ENCODE results near the gene ZNF514. TPM values are rescaled to one million over a fixed set of nuclear protein-coding genes. Genes with fewer than 3 reads are reported as not detected.

Gene ZNF514
- total and polyA plus RNA-seq, 2 of the 8 experiments (the other 6 are each of a cell fraction or from before 2014, with no cell fraction given): 5.3 to 13.3 TPM

DNA sequence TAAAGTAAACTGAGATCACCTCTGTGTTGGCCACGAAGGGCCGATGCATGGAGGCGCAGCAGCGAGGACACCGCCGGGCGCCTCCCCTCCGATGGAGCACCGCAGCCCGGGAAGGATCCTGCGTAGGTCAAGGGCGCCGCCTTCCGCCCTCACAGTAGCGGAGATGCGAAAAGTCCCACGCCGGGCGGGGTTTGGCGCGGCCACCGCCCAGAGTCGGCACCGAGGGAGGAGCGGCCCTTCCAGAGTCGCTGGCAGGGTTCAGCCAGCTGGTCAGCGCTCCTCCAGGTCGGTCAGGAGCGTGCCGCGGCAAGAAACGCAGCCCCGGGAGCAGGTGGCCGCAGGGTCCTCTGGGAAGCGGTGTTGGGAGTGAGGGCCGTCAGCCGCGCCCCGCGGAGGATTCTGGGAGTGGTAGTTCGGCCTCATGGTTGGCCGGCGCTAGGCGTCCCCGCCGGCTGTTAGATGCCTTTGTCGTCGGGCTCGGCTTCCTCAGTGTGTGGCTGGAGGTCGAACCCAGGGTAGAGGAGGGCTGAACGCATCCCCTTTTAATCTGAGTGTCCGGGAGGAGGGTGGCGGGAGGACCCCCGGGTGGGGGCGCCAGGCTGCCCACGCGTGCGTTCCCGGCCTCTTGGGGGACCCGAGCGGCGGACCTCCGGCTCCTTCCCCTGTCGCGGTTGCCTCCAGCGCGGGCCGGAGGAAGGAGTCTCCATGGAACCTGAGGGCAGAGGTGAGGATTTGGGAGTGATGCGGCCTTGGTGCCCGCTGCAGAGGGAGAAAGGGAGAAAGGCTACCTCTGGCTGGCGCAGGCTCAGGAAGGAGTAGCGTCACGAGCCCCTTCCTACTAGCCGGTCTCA is 47.7 kb upstream of the ZNF514 start, which contains the start of gene ZNF892:
ZNF892 (plus strand) TSS at position 411 of the 851 bp plus-strand sequence; CDS start at position 706, 295 bp downstream.
- Histone ChIP-seq H3K79me2 (ENCODE audit: control insufficient read depth in 1 of 2, insufficient read depth in 2 of 2, low read length in 2 of 2) (peaks cover 2 to 4% of the 10 kb centered on the region in 2 experiments; a peak in 2 of 4 replicates), H3K79me1 (ENCODE audit: low read depth, low read length) (0 out of 2 replicates have a peak, but pooled peaks cover 2% of the 10 kb centered on the region), H3K4ac (replicated peaks; ENCODE audit: insufficient read length, low read depth, low read length) (peak within 1 kb of the TSS; percentile 34), H3K18ac (ENCODE audit: extremely low read depth, low read length) (peak within 1 kb of the TSS; percentile 87), H3K36me3 (ENCODE audit: control insufficient read depth in 2 of 4, insufficient read depth in 4 of 4, low read length in 3 of 4) (peaks cover 0 to 35% (median 18%) of the 10 kb centered on the region in 4 experiments; a peak in 6 of 8 replicates), H3K4me2 (ENCODE audit: insufficient read depth in 1 of 2, low read depth in 2 of 2, low read length in 2 of 2) (peak within 1 kb of the TSS; percentile 75 to 77), H3K9me3 (ENCODE audit: insufficient read depth in 2 of 2, low read depth in 1 of 2, low read length in 1 of 2) (peaks cover 28 to 30% of the 10 kb centered on the region in 2 experiments), H3K56ac (replicated peaks; ENCODE audit: insufficient read length, low read depth, low read length) (peak within 1 kb of the TSS; percentile 3), H4K91ac (replicated peaks; ENCODE audit: insufficient read length, low read length) (peak within 1 kb of the TSS; percentile 2), H3K9ac (replicated peaks in 1 of 4; ENCODE audit: extremely low read depth in 1 of 4, low read depth in 3 of 4, low read length in 3 of 4) (peak within 1 kb of the TSS; percentile 46 to 86 (median 54)), H3K27ac (ENCODE audit: low read depth, low read length) (no peak within 1 kb of the TSS), H2AK5ac (ENCODE audit: low read depth, low read length) (no peak within 1 kb of the TSS), H2BK12ac (ENCODE audit: low read depth, low read length) (0 out of 2 replicates have a peak within 1 kb of the TSS, but pooled peaks have one; percentile 17), H2BK5ac (ENCODE audit: low read depth, low read length) (peak within 1 kb of the TSS; percentile 71; the same call in 1 of the 2 replicates), H2BK120ac (replicated peaks; ENCODE audit: low read depth, low read length) (no peak within 1 kb of the TSS), H2BK15ac (ENCODE audit: low read length) (no peak within 1 kb of the TSS), H3K27me3 (replicated peaks in 1 of 4; ENCODE audit: control insufficient read depth in 3 of 4, extremely low read depth in 1 of 4, insufficient read depth in 3 of 4, low read length in 3 of 4) (peaks cover 0 to 10% (median 0%) of the 10 kb centered on the region in 4 experiments; a peak in 3 of 7 replicates), H3K14ac (ENCODE audit: insufficient read length) (peak within 1 kb of the TSS; percentile 6), H4K5ac (ENCODE audit: insufficient read length, low read depth, low read length) (peak within 1 kb of the TSS; percentile 62), H3K23ac (ENCODE audit: insufficient read length) (no peak within 1 kb of the TSS), H4K20me1 (replicated peaks in 1 of 2; ENCODE audit: control insufficient read depth in 1 of 2, insufficient read depth in 2 of 2, low read length in 2 of 2) (no peaks in the 10 kb centered on the region), H3K4me3 (ENCODE audit: extremely low read depth in 1 of 4, insufficient read depth in 2 of 4, low read depth in 3 of 4, low read length in 4 of 4) (peak within 1 kb of the TSS; percentile 47 to 88 (median 76)), H3K23me2 (ENCODE audit: low read depth, low read length) (peaks cover 6% of the 10 kb centered on the region; the same call in 1 of the 2 replicates), H4K8ac (ENCODE audit: extremely low read depth, insufficient read depth, low read length) (peak within 1 kb of the TSS; percentile 81; the same call in 1 of the 2 replicates), H2BK20ac (ENCODE audit: low read length) (no peak within 1 kb of the TSS), H3K4me1 (replicated peaks in 1 of 4; ENCODE audit: control insufficient read depth in 3 of 4, insufficient read depth in 4 of 4, low read length in 3 of 4) (peaks cover 0 to 4% (median 2%) of the 10 kb centered on the region in 4 experiments; a peak in 2 of 7 replicates), H2AFZ (ENCODE audit: low read length) (peak within 1 kb of the TSS; percentile 74)
- 1% methylated on average over 47 of the region's 74 CpGs; no CpG with 5 or more reads in 1 of the 2 experiments for WGBS, 2 experiments (ENCODE audit: extremely low coverage in 1 of 2, insufficient coverage in 1 of 2, insufficient read length in 1 of 2, insufficient replicate concordance in 2 of 2, low coverage in 1 of 2, low lambda C conversion rate in 2 of 2, missing lambda C conversion rate in 1 of 2)
- DNase-seq (ENCODE audit: low read depth in 1 of 2, low spot score in 2 of 2) (peak; percentile 73 to 92), FAIRE-seq (no peak)
- CTCF ChIA-PET (ENCODE audit: partially characterized antibody): no interaction called here
- POLR2A ChIA-PET (ENCODE audit: partially characterized antibody): interaction anchor here (1.4 kb wide), 1 partner anchor 17 kb away, joined by 3 read pairs; no protein-coding TSS in a partner anchor
- TF ChIP-seq, protein P1, sequence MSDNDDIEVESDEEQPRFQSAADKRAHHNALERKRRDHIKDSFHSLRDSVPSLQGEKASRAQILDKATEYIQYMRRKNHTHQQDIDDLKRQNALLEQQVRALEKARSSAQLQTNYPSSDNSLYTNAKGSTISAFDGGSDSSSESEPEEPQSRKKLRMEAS (IDR thresholded peaks at IDR 0.05): peak; percentile 84
- TF ChIP-seq SIX5 (IDR thresholded peaks at IDR 0.05; ENCODE audit: low read depth, low read length): peak; percentile 54; the same call in 1 of the 2 replicates
- TF ChIP-seq ASH2L (IDR thresholded peaks at IDR 0.05; ENCODE audit: low read length): peak; percentile 66
- no peak for TF ChIP-seq BACH1 (IDR thresholded peaks at IDR 0.05; ENCODE audit: low read length)
- TF ChIP-seq, protein P2, sequence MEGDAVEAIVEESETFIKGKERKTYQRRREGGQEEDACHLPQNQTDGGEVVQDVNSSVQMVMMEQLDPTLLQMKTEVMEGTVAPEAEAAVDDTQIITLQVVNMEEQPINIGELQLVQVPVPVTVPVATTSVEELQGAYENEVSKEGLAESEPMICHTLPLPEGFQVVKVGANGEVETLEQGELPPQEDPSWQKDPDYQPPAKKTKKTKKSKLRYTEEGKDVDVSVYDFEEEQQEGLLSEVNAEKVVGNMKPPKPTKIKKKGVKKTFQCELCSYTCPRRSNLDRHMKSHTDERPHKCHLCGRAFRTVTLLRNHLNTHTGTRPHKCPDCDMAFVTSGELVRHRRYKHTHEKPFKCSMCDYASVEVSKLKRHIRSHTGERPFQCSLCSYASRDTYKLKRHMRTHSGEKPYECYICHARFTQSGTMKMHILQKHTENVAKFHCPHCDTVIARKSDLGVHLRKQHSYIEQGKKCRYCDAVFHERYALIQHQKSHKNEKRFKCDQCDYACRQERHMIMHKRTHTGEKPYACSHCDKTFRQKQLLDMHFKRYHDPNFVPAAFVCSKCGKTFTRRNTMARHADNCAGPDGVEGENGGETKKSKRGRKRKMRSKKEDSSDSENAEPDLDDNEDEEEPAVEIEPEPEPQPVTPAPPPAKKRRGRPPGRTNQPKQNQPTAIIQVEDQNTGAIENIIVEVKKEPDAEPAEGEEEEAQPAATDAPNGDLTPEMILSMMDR (IDR thresholded peaks at IDR 0.05; ENCODE audit: control extremely low read depth in 1 of 3, insufficient read depth in 1 of 3, low read depth in 1 of 3, low read length in 3 of 3): peak; percentile 33 to 45 (median 43)
- no peak for TF ChIP-seq YY1 (IDR thresholded peaks at IDR 0.05; ENCODE audit: low read depth, low read length)
- TF ChIP-seq, protein P3, sequence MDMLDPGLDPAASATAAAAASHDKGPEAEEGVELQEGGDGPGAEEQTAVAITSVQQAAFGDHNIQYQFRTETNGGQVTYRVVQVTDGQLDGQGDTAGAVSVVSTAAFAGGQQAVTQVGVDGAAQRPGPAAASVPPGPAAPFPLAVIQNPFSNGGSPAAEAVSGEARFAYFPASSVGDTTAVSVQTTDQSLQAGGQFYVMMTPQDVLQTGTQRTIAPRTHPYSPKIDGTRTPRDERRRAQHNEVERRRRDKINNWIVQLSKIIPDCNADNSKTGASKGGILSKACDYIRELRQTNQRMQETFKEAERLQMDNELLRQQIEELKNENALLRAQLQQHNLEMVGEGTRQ (IDR thresholded peaks at IDR 0.05; ENCODE audit: low read length): no peak

Data from H1 (cell line).